GM10248 (cell line): ENCODE data around the gene SNRPA1.

ENCODE experiments used
- CTCF ChIA-PET: fragments of 300-600 bp; sonication (Branson Sonifier 250); formaldehyde crosslinking; extraction: SDS; loops from one replicate; lab custom pipeline; 2021; ENCODE audit warnings: antibody characterized with exemption; lab: Yijun Ruan, JAX
- POLR2A ChIA-PET: fragments of 350-650 bp; sonication (Branson Sonifier 250); formaldehyde crosslinking; extraction: SDS; loops from one replicate; lab custom pipeline; 2020; ENCODE audit warnings: antibody characterized with exemption; lab: Yijun Ruan, JAX
- DNase-seq: peaks from one replicate; pipeline ENCODE4 v3.0.0; 2012; ENCODE audit errors: extremely low spot score
- CTCF ChIP-seq: IDR thresholded peaks from 2 replicates; pipeline ENCODE4 v1.5.1; 2012; ENCODE audit warnings: mild to moderate bottlenecking, low read depth; ENCODE audit errors: extremely low read depth, missing control alignments, control extremely low read depth

Gene SNRPA1

GRCh38 chr15:101314336-101315125, 19.5 kb upstream of the SNRPA1 start:
- ChIA-PET CTCF (interaction anchor here (1.5 kb wide), 1 partner anchor 11 kb away, joined by 5 read pairs; no protein-coding TSS in a partner anchor), POLR2A (no interaction called here)
- no peak for TF ChIP-seq CTCF
- no peak for DNase-seq

GRCh38 chr15:101313041-101313761, 18.2 kb upstream of the SNRPA1 start:
- ChIA-PET POLR2A (no interaction called here), CTCF (no interaction called here)
- DNase-seq: no peak
- TF ChIP-seq CTCF: no peak

- POLR2A ChIA-PET: no interaction called here
- no peak for DNase-seq
- CTCF ChIA-PET: interaction anchor here (2.2 kb wide), 1 partner anchor 10 kb away, joined by 8 read pairs; no protein-coding TSS in a partner anchor
- TF ChIP-seq CTCF: no peak
Observed at GRCh38 chr15:101310508-101310907, 15.5 kb upstream of the SNRPA1 start.

- ChIA-PET POLR2A (no interaction called here), CTCF (interaction anchor here (2.2 kb wide), 1 partner anchor 10 kb away, joined by 8 read pairs; no protein-coding TSS in a partner anchor)
- TF ChIP-seq CTCF: no peak
- no peak for DNase-seq
Observed at GRCh38 chr15:101310161-101310480, 15.1 kb upstream of the SNRPA1 start.

- no peak for DNase-seq
- POLR2A ChIA-PET: interaction anchor here (0.5 kb wide), 1 partner anchor 40 kb away, joined by 6 read pairs; no protein-coding TSS in a partner anchor
- no peak for TF ChIP-seq CTCF
- CTCF ChIA-PET: interaction anchor here (2.2 kb wide), 1 partner anchor 9 kb away, joined by 8 read pairs; no protein-coding TSS in a partner anchor
Observed at GRCh38 chr15:101309436-101310160, 14.6 kb upstream of the SNRPA1 start.

- POLR2A ChIA-PET: interaction anchor here (0.5 kb wide), 1 partner anchor 39 kb away, joined by 6 read pairs; no protein-coding TSS in a partner anchor
- CTCF ChIA-PET: interaction anchor here (0.9 to 2.7 kb wide), 3 partner anchors 9 to 334 kb away, joined by 3 to 10 read pairs (median 8); no protein-coding TSS in a partner anchor
- TF ChIP-seq CTCF: no peak
- DNase-seq: no peak
Observed at GRCh38 chr15:101308604-101309435, 13.8 kb upstream of the SNRPA1 start.
